HG02840 (cell line): Measurements from ENCODE around the gene OR8B4.
"Not testable (repeated sequence)": the region's sequence is repeated elsewhere in the genome, so short reads cannot be mapped to it uniquely, and the experiment has no call there.

Source experiments
- ATAC-seq: cut with Tn5 transposase; IDR thresholded peaks from one replicate; pipeline ENCODE4 v1.9.1; 2021; ENCODE audit warnings: mild to moderate bottlenecking, moderate library complexity, moderate number of reproducible peaks; ENCODE audit not compliant: unreplicated experiment, low FRiP score

OR8B4 gene

GRCh38 chr11:124424384-124424921, at the start of gene OR8B4:
Gene OR8B4, minus strand, starts transcription at chr11:124424871. Its CDS starts 0 bp downstream, at chr11:124424871.
- no peak for ATAC-seq

GRCh38 chr11:124474079-124474478, 49.4 kb upstream of the OR8B4 start:
- no peak for ATAC-seq

- no peak for ATAC-seq
These were observed 48.8 kb upstream of the OR8B4 start for GRCh38 chr11:124473476-124473875.

GRCh38 chr11:124470561-124471227, 46.0 kb upstream of the OR8B4 start:
- no peak for ATAC-seq

GRCh38 chr11:124467381-124467927, 42.8 kb upstream of the OR8B4 start:
- ATAC-seq: no peak

GRCh38 chr11:124465368-124465767, 40.7 kb upstream of the OR8B4 start:
- ATAC-seq: no peak

- ATAC-seq: no peak
These were observed 39.3 kb upstream of the OR8B4 start for GRCh38 chr11:124463990-124464389.

- ATAC-seq: no peak
These were observed 38.7 kb upstream of the OR8B4 start for GRCh38 chr11:124463324-124463723.

GRCh38 chr11:124460459-124460858, 35.8 kb upstream of the OR8B4 start:
- no peak for ATAC-seq

- not testable (repeated sequence) for ATAC-seq
These were observed 34.7 kb upstream of the OR8B4 start for GRCh38 chr11:124459379-124459778.

GRCh38 chr11:124454552-124454951, 29.9 kb upstream of the OR8B4 start:
- ATAC-seq: no peak

- ATAC-seq: no peak
These were observed 22.2 kb upstream of the OR8B4 start for GRCh38 chr11:124446916-124447315.

GRCh38 chr11:124445646-124446150, 21.0 kb upstream of the OR8B4 start, which contains the start of gene OR8B8:
Gene OR8B8, minus strand, starts transcription at chr11:124445696. Its CDS starts 4,611 bp downstream, at chr11:124441085.
- ATAC-seq: no peak

- ATAC-seq: no peak
These were observed 18.2 kb upstream of the OR8B4 start for GRCh38 chr11:124442847-124443246.

GRCh38 chr11:124442442-124442841, 17.8 kb upstream of the OR8B4 start:
- ATAC-seq: no peak

- no peak for ATAC-seq
These were observed 16.8 kb upstream of the OR8B4 start for GRCh38 chr11:124441519-124441918.

GRCh38 chr11:124441081-124441480, 16.4 kb upstream of the OR8B4 start:
- no peak for ATAC-seq

- no peak for ATAC-seq
These were observed 15.9 kb upstream of the OR8B4 start for GRCh38 chr11:124440608-124441007.

GRCh38 chr11:124434699-124435098, 10.0 kb upstream of the OR8B4 start:
- ATAC-seq: no peak

GRCh38 chr11:124429599-124429998, 4.9 kb upstream of the OR8B4 start:
- ATAC-seq: no peak

GRCh38 chr11:124421043-124421442, 3.6 kb downstream of the OR8B4 start:
- no peak for ATAC-seq
